OCI-LY7 (cell line): ENCODE data around the gene FOXRED1.

ENCODE experiments used
- EZH2phosphoT487 ChIP-seq: fragments of 200-600 bp; sonication (generic); IDR thresholded peaks from 2 replicates; pipeline ENCODE4 v1.6.1; 2018; ENCODE audit warnings: low read depth, borderline replicate concordance, mild to moderate bottlenecking, mixed run types, antibody characterized with exemption, low read length, moderate library complexity, mixed read lengths
- TF ChIP-seq, protein P1 (sequence below): fragments of 200-600 bp; sonication (generic); conservative IDR thresholded peaks from 2 replicates; pipeline ENCODE4 v1.5.1; 2014; ENCODE audit warnings: mild to moderate bottlenecking, antibody characterized with exemption, low read length, moderate library complexity, mixed read lengths

GRCh38 chr11:126305699-126306098 is 36.7 kb downstream of the FOXRED1 start:
- TF ChIP-seq, protein P1, sequence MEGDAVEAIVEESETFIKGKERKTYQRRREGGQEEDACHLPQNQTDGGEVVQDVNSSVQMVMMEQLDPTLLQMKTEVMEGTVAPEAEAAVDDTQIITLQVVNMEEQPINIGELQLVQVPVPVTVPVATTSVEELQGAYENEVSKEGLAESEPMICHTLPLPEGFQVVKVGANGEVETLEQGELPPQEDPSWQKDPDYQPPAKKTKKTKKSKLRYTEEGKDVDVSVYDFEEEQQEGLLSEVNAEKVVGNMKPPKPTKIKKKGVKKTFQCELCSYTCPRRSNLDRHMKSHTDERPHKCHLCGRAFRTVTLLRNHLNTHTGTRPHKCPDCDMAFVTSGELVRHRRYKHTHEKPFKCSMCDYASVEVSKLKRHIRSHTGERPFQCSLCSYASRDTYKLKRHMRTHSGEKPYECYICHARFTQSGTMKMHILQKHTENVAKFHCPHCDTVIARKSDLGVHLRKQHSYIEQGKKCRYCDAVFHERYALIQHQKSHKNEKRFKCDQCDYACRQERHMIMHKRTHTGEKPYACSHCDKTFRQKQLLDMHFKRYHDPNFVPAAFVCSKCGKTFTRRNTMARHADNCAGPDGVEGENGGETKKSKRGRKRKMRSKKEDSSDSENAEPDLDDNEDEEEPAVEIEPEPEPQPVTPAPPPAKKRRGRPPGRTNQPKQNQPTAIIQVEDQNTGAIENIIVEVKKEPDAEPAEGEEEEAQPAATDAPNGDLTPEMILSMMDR = no peak
- no peak for TF ChIP-seq EZH2phosphoT487
